Stimulated activated CD8-positive, alpha-beta memory T cell treated with anti-CD3 and anti-CD28 coated beads, Interleukin-12 subunit alpha, Interleukin-12 subunit beta, amount 100 ng/mL, for 4 hours (primary cell): ENCODE measurements around the gene CELA3B.
"Not testable (repeated sequence)": the region's sequence is repeated elsewhere in the genome, so short reads cannot be mapped to it uniquely, and the experiment has no call there.

ENCODE experiments used
- DNase-seq: peaks from one replicate; pipeline ENCODE4 v3.0.0-alpha.2; 2020; ENCODE audit warnings: low read depth

Gene CELA3B

GRCh38 chr1:22012752-22013151 lies 35.9 kb downstream of the CELA3B start:
- not testable (repeated sequence) for DNase-seq

GRCh38 chr1:22014575-22015206 lies 37.9 kb downstream of the CELA3B start:
- DNase-seq, result not testable (repeated sequence)

GRCh38 chr1:22018583-22019559 lies 42.0 kb downstream of the CELA3B start:
- peak; percentile 39 for DNase-seq

- DNase-seq, result no peak
Observed at GRCh38 chr1:22021061-22021460, 44.2 kb downstream of the CELA3B start.

GRCh38 chr1:22024485-22025367 lies 47.9 kb downstream of the CELA3B start:
- peak; percentile 51 for DNase-seq

GRCh38 chr1:22025368-22026155 lies 48.7 kb downstream of the CELA3B start:
- DNase-seq, result peak; percentile 81

GRCh38 chr1:22026924-22027289 lies 50.1 kb downstream of the CELA3B start:
- DNase-seq, result no peak

- DNase-seq, result no peak
Observed at GRCh38 chr1:22030057-22030456, 53.2 kb downstream of the CELA3B start.

GRCh38 chr1:22030473-22030872 lies 53.7 kb downstream of the CELA3B start:
- no peak for DNase-seq

GRCh38 chr1:22031214-22031962 lies 54.6 kb downstream of the CELA3B start:
- no peak for DNase-seq

GRCh38 chr1:22034834-22035233 lies 58.0 kb downstream of the CELA3B start:
- not testable (repeated sequence) for DNase-seq

GRCh38 chr1:22037520-22037919 lies 60.7 kb downstream of the CELA3B start:
- DNase-seq, result no peak

- no peak for DNase-seq
Observed at GRCh38 chr1:22038036-22038435, 61.2 kb downstream of the CELA3B start.
